B cell (primary cell): Measurements from ENCODE around the gene GALM. TPM values are rescaled to one million over a fixed set of nuclear protein-coding genes. Genes with fewer than 3 reads are reported as not detected.

Source experiments
- ATAC-seq: fragments of 200-7000 bp; cut with Tn5 transposase; one replicate; pipeline ENCODE4 v1.10.0; 2021; ENCODE audit warnings: low read depth, mild to moderate bottlenecking, moderate number of reproducible peaks, moderate library complexity
- CTCF ChIA-PET: fragments of 350-600 bp; sonication (Branson Sonifier 250); formaldehyde crosslinking; loops from one replicate; lab custom pipeline; 2021; ENCODE audit warnings: antibody characterized with exemption, inconsistent platforms; lab: Charles Lee
- POLR2A ChIA-PET: fragments of 350-600 bp; sonication (Branson Sonifier 250); formaldehyde crosslinking; loops from one replicate; lab custom pipeline; 2021; ENCODE audit warnings: antibody characterized with exemption; lab: Charles Lee
- DNase-seq: peaks from one replicate; pipeline ENCODE4 v3.0.0; 2013
- H2AFZ ChIP-seq: 2 replicates; pipeline ENCODE4 v1.6.1; 2012; ENCODE audit warnings: mild to moderate bottlenecking, low read depth, low read length; ENCODE audit not compliant: insufficient read depth, poor library complexity, severe bottlenecking
- H3K27ac ChIP-seq, 2 donors: 1 replicate in 1 of 2; 2 replicates in 1 of 2; pipeline ENCODE4 v1.5.1; 2012 to 2013; ENCODE audit warnings: low read length in 2 of 2, mild to moderate bottlenecking in 2 of 2, moderate library complexity in 1 of 2
- H3K27me3 ChIP-seq, 4 experiments: fragments of 200-600 bp in 1 of 4; sonication (generic) in 1 of 4; replicated peaks in 1 of 4; 1 replicate in 2 of 4; 2 replicates in 2 of 4; pipeline versions ENCODE4 v1.6.1 to v1.7.0; 2013 to 2016; ENCODE audit warnings: low read length in 3 of 4, mild to moderate bottlenecking in 2 of 4, mixed read lengths in 1 of 4, moderate library complexity in 1 of 4; ENCODE audit not compliant: insufficient read depth in 4 of 4, control insufficient read depth in 3 of 4; ENCODE audit errors: control extremely low read depth in 1 of 4
- H3K36me3 ChIP-seq, 2 experiments: replicated peaks in 1 of 2; 1 replicate in 1 of 2; 2 replicates in 1 of 2; pipeline versions ENCODE4 v1.6.1 to v1.7.1; 2013; ENCODE audit warnings: low read length in 1 of 2; ENCODE audit not compliant: insufficient read depth in 2 of 2, control insufficient read depth in 1 of 2; ENCODE audit errors: control extremely low read depth in 1 of 2, extremely low read depth in 1 of 2
- H3K4me1 ChIP-seq, 2 donors: fragments of 200-600 bp in 1 of 2; sonication (generic) in 1 of 2; 1 replicate in 1 of 2; 2 replicates in 1 of 2; pipeline versions ENCODE4 v1.5.1 to v1.6.1; 2013 to 2017; ENCODE audit warnings: low read length in 2 of 2; ENCODE audit not compliant: control insufficient read depth in 2 of 2, insufficient read depth in 2 of 2
- H3K4me2 ChIP-seq: replicated peaks from 2 replicates; pipeline ENCODE3; 2012; ENCODE audit warnings: mild to moderate bottlenecking, low read depth, low read length; ENCODE audit not compliant: poor library complexity, severe bottlenecking
- H3K4me3 ChIP-seq, 5 experiments: fragments of 200-600 bp in 1 of 5; sonication (generic) in 1 of 5; 1 replicate in 3 of 5; 2 replicates in 2 of 5; pipeline versions ENCODE4 v1.5.1 to v1.7.0; 2011 to 2016; ENCODE audit warnings: low read length in 4 of 5, mild to moderate bottlenecking in 4 of 5, low read depth in 2 of 5, control low read depth in 1 of 5, moderate library complexity in 1 of 5; ENCODE audit not compliant: insufficient read depth in 1 of 5; ENCODE audit errors: control extremely low read depth in 1 of 5, extremely low read depth in 1 of 5
- H3K79me2 ChIP-seq: fragments of 200-600 bp; sonication (generic); one replicate; pipeline ENCODE4 v1.6.0; 2016; ENCODE audit warnings: low read length; ENCODE audit not compliant: control insufficient read depth, insufficient read depth
- H3K9ac ChIP-seq: fragments of 200-600 bp; sonication (generic); 2 replicates; pipeline ENCODE4 v1.6.1; 2017; ENCODE audit warnings: mild to moderate bottlenecking, low read length, moderate library complexity
- H3K9me3 ChIP-seq, 3 donors: one replicate each; pipeline versions ENCODE4 v1.6.1 to v1.7.1; 2013; ENCODE audit warnings: low read length in 2 of 3; ENCODE audit not compliant: control insufficient read depth in 2 of 3, insufficient read depth in 1 of 3; ENCODE audit errors: control extremely low read depth in 1 of 3
- H4K20me1 ChIP-seq: 2 replicates; pipeline ENCODE4 v1.6.0; 2012; ENCODE audit warnings: mild to moderate bottlenecking, low read length; ENCODE audit not compliant: insufficient read depth, control insufficient read depth, poor library complexity, severe bottlenecking
- H3K27ac Mint-ChIP-seq: one replicate; pipeline ENCODE4 v1.8.0; 2021; ENCODE audit warnings: mixed read lengths
- H3K27me3 Mint-ChIP-seq: one replicate; pipeline ENCODE4 v1.8.0; 2021; ENCODE audit warnings: mixed read lengths
- H3K4me1 Mint-ChIP-seq: one replicate; pipeline ENCODE4 v1.8.0; 2021; ENCODE audit warnings: mixed read lengths
- H3K4me3 Mint-ChIP-seq: one replicate; pipeline ENCODE4 v1.8.0; 2021; ENCODE audit warnings: mixed read lengths
- H3K9me3 Mint-ChIP-seq: one replicate; pipeline ENCODE4 v1.8.0; 2022; ENCODE audit warnings: mixed read lengths; ENCODE audit not compliant: insufficient read depth
- CTCF ChIP-seq: fragments of 200-600 bp; IDR thresholded peaks from one replicate; pipeline ENCODE4 v1.8.0; 2022; ENCODE audit warnings: antibody characterized with exemption, mild to moderate bottlenecking
- EZH2 ChIP-seq: IDR thresholded peaks from 2 replicates; pipeline ENCODE4 v1.6.1; 2012; ENCODE audit warnings: borderline replicate concordance, low read depth, mild to moderate bottlenecking, moderate library complexity, low read length; ENCODE audit not compliant: insufficient read depth, poor library complexity, severe bottlenecking
- WGBS: methylation state at CpG from one replicate; pipeline ENCODE4 v1.1.5; 2013; ENCODE audit warnings: missing lambda C conversion rate; ENCODE audit not compliant: insufficient coverage; 5-methylcytosine and 5-hydroxymethylcytosine counted together
- intact Hi-C: fragments of 100-400 bp; cut with micrococcal nuclease; formaldehyde crosslinking; loops from one replicate; pipeline ENCODE4 v1.10.0; 2022
- polyA plus RNA-seq: library from polyadenylated mRNA; depleted of rRNA; stranded (reverse); fragments of >200 nt; gene quantifications from 2 replicates; pipeline ENCODE4 v1.2.3, GENCODE V29; 2012
- total RNA-seq, 2 donors: library from RNA; stranded (reverse); fragments of 120-200 nt in 1 of 2; gene quantifications; 1 replicate in 1 of 2; 2 replicates in 1 of 2; pipeline versions ENCODE4 v1.2.3 to v1.2.4, GENCODE V29; 2013 to 2022

GALM gene
- total and polyA plus RNA-seq, 2 donors (not counting 1 experiment from before 2014, with no cell fraction given) = 5.1 to 9.7 TPM

GRCh38 chr2:38652431-38653273, 13.3 kb upstream of the GALM start:
- ChIA-PET CTCF (interaction anchor here (0.5 to 0.7 kb wide), 4 partner anchors 15 to 141 kb away, joined by 3 to 6 read pairs (median 4); no protein-coding TSS in a partner anchor), POLR2A (no interaction called here)
- Histone ChIP-seq H3K27ac (no peak overlapping the region), H3K27me3 (no peaks in the 10 kb centered on the region), H3K4me1 (peaks cover 8 to 16% of the 10 kb centered on the region in 2 donors), H4K20me1 (no peaks in the 10 kb centered on the region), H3K9ac (peak overlapping the region; percentile 17), H3K4me3 (no peak overlapping the region), H3K9me3 (peaks cover 0 to 4% (median 0%) of the 10 kb centered on the region in 3 donors), H3K79me2 (no peaks in the 10 kb centered on the region), H3K36me3 (no peaks in the 10 kb centered on the region), H3K4me2 (peak overlapping the region; percentile 13), H2AFZ (peak overlapping the region; percentile 55)
- Mint-ChIP-seq H3K27me3 (peaks cover 24% of the 10 kb centered on the region), H3K4me1 (peaks cover 15% of the 10 kb centered on the region), H3K9me3 (no peaks in the 10 kb centered on the region), H3K27ac (no peak overlapping the region), H3K4me3 (no peak overlapping the region)
- WGBS = no CpG with 5 or more reads among the region's 6 CpGs
- intact Hi-C loops = no loop called here
- DNase-seq (no peak), ATAC-seq (no peak)
- no peak for TF ChIP-seq CTCF
- TF ChIP-seq EZH2 = no peak

- Mint-ChIP-seq H3K9me3 (no peaks in the 10 kb centered on the region), H3K27ac (no peak overlapping the region), H3K27me3 (peaks cover 18% of the 10 kb centered on the region), H3K4me3 (no peak overlapping the region), H3K4me1 (peaks cover 8% of the 10 kb centered on the region)
- Histone ChIP-seq H3K27ac (no peak overlapping the region), H4K20me1 (no peaks in the 10 kb centered on the region), H3K27me3 (no peaks in the 10 kb centered on the region), H3K4me1 (peaks cover 3 to 10% of the 10 kb centered on the region in 2 donors), H3K4me3 (no peak overlapping the region), H3K79me2 (no peaks in the 10 kb centered on the region), H3K36me3 (no peaks in the 10 kb centered on the region), H3K9me3 (peaks cover 0 to 2% (median 0%) of the 10 kb centered on the region in 3 donors), H2AFZ (no peak overlapping the region), H3K4me2 (no peak overlapping the region), H3K9ac (no peak overlapping the region)
- CTCF ChIA-PET = interaction anchor here (0.5 kb wide), 1 partner anchor 117 kb away, joined by 3 read pairs; no protein-coding TSS in a partner anchor
- POLR2A ChIA-PET = no interaction called here
- no CpG with 5 or more reads among the region's 2 CpGs for WGBS
- intact Hi-C loops = no loop called here
- DNase-seq (no peak), ATAC-seq (no peak)
- no peak for TF ChIP-seq CTCF
- no peak for TF ChIP-seq EZH2
Measured at GRCh38 chr2:38653380-38653714, 12.6 kb upstream of the GALM start.
